Activated naive CD4-positive, alpha-beta T cell treated with anti-CD3 and anti-CD28 coated beads, Interleukin-2, amount 50 U/mL, for 24 hours (primary cell): ENCODE data around the gene PWWP2A.
"Not testable (repeated sequence)": the region's sequence is repeated elsewhere in the genome, so short reads cannot be mapped to it uniquely, and the experiment has no call there.

Source experiments
- H3K27ac Mint-ChIP-seq: one replicate; pipeline ENCODE4 v1.8.0; 2021; ENCODE audit warnings: mild to moderate bottlenecking, mixed read lengths
- H3K27me3 Mint-ChIP-seq: one replicate; pipeline ENCODE4 v1.8.0; 2021; ENCODE audit warnings: mixed read lengths
- H3K36me3 Mint-ChIP-seq: one replicate; pipeline ENCODE4 v1.8.0; 2021; ENCODE audit warnings: mixed read lengths
- H3K4me1 Mint-ChIP-seq: one replicate; pipeline ENCODE4 v1.8.0; 2021; ENCODE audit warnings: mixed read lengths
- H3K4me3 Mint-ChIP-seq: one replicate; pipeline ENCODE4 v1.8.0; 2021; ENCODE audit warnings: mild to moderate bottlenecking, mixed read lengths
- H3K9me3 Mint-ChIP-seq: one replicate; pipeline ENCODE4 v1.8.0; 2021; ENCODE audit warnings: mixed read lengths

The PWWP2A gene

GRCh38 chr5:160092960-160093707 lies 26.1 kb downstream of the PWWP2A start:
- Mint-ChIP-seq H3K4me1 (peaks cover 18% of the 10 kb centered on the region), H3K27me3 (no peaks in the 10 kb centered on the region), H3K27ac (no peak overlapping the region), H3K4me3 (no peak overlapping the region), H3K36me3 (peaks cover 30% of the 10 kb centered on the region), H3K9me3 (no peaks in the 10 kb centered on the region)

GRCh38 chr5:160092514-160092913 lies 26.7 kb downstream of the PWWP2A start:
- H3K4me1 Mint-ChIP-seq = peaks cover 18% of the 10 kb centered on the region
- H3K9me3 Mint-ChIP-seq = no peaks in the 10 kb centered on the region
- no peak overlapping the region for H3K27ac Mint-ChIP-seq
- H3K36me3 Mint-ChIP-seq = peaks cover 27% of the 10 kb centered on the region
- no peaks in the 10 kb centered on the region for H3K27me3 Mint-ChIP-seq
- H3K4me3 Mint-ChIP-seq = no peak overlapping the region

GRCh38 chr5:160090059-160090458 lies 29.2 kb downstream of the PWWP2A start:
- Mint-ChIP-seq H3K9me3 (no peaks in the 10 kb centered on the region), H3K4me3 (no peak overlapping the region), H3K27ac (no peak overlapping the region), H3K36me3 (peaks cover 26% of the 10 kb centered on the region), H3K27me3 (no peaks in the 10 kb centered on the region), H3K4me1 (peaks cover 18% of the 10 kb centered on the region)

- H3K4me3 Mint-ChIP-seq = no peak overlapping the region
- no peaks in the 10 kb centered on the region for H3K9me3 Mint-ChIP-seq
- H3K36me3 Mint-ChIP-seq = peaks cover 26% of the 10 kb centered on the region
- H3K27ac Mint-ChIP-seq = no peak overlapping the region
- H3K27me3 Mint-ChIP-seq = no peaks in the 10 kb centered on the region
- peaks cover 18% of the 10 kb centered on the region for H3K4me1 Mint-ChIP-seq
Observed at GRCh38 chr5:160089531-160089930, 29.7 kb downstream of the PWWP2A start.

GRCh38 chr5:160088805-160089204 lies 30.4 kb downstream of the PWWP2A start:
- H3K9me3 Mint-ChIP-seq = no peaks in the 10 kb centered on the region
- H3K27ac Mint-ChIP-seq = no peak overlapping the region
- peaks cover 20% of the 10 kb centered on the region for H3K36me3 Mint-ChIP-seq
- H3K4me3 Mint-ChIP-seq = no peak overlapping the region
- no peaks in the 10 kb centered on the region for H3K27me3 Mint-ChIP-seq
- H3K4me1 Mint-ChIP-seq = peaks cover 13% of the 10 kb centered on the region

GRCh38 chr5:160087199-160087598 lies 32.1 kb downstream of the PWWP2A start:
- Mint-ChIP-seq H3K4me1 (peaks cover 6% of the 10 kb centered on the region), H3K4me3 (no peak overlapping the region), H3K27me3 (no peaks in the 10 kb centered on the region), H3K27ac (no peak overlapping the region), H3K36me3 (peaks cover 10% of the 10 kb centered on the region), H3K9me3 (no peaks in the 10 kb centered on the region)

- Mint-ChIP-seq H3K4me1 (no peaks in the 10 kb centered on the region), H3K4me3 (no peak overlapping the region), H3K27ac (no peak overlapping the region), H3K36me3 (peaks cover 1% of the 10 kb centered on the region), H3K9me3 (no peaks in the 10 kb centered on the region), H3K27me3 (no peaks in the 10 kb centered on the region)
Observed at GRCh38 chr5:160084144-160084543, 35.1 kb downstream of the PWWP2A start.

- Mint-ChIP-seq H3K27ac (no peak overlapping the region), H3K9me3 (no peaks in the 10 kb centered on the region), H3K4me1 (peaks cover under 1% of the 10 kb centered on the region), H3K4me3 (no peak overlapping the region), H3K27me3 (no peaks in the 10 kb centered on the region), H3K36me3 (peaks cover 3% of the 10 kb centered on the region)
Observed at GRCh38 chr5:160083501-160083900, 35.7 kb downstream of the PWWP2A start.

GRCh38 chr5:160082614-160083500 lies 36.4 kb downstream of the PWWP2A start:
- H3K4me3 Mint-ChIP-seq = no peak overlapping the region
- H3K4me1 Mint-ChIP-seq = peaks cover 3% of the 10 kb centered on the region
- H3K27me3 Mint-ChIP-seq = no peaks in the 10 kb centered on the region
- no peaks in the 10 kb centered on the region for H3K9me3 Mint-ChIP-seq
- peaks cover 6% of the 10 kb centered on the region for H3K36me3 Mint-ChIP-seq
- no peak overlapping the region for H3K27ac Mint-ChIP-seq

GRCh38 chr5:160081495-160081894 lies 37.8 kb downstream of the PWWP2A start:
- H3K27me3 Mint-ChIP-seq = no peaks in the 10 kb centered on the region
- no peak overlapping the region for H3K4me3 Mint-ChIP-seq
- H3K27ac Mint-ChIP-seq = no peak overlapping the region
- peaks cover 6% of the 10 kb centered on the region for H3K36me3 Mint-ChIP-seq
- H3K9me3 Mint-ChIP-seq = no peaks in the 10 kb centered on the region
- H3K4me1 Mint-ChIP-seq = peaks cover 3% of the 10 kb centered on the region

GRCh38 chr5:160079753-160080152 lies 39.5 kb downstream of the PWWP2A start:
- H3K36me3 Mint-ChIP-seq = peaks cover 6% of the 10 kb centered on the region
- no peak overlapping the region for H3K4me3 Mint-ChIP-seq
- H3K9me3 Mint-ChIP-seq = no peaks in the 10 kb centered on the region
- no peaks in the 10 kb centered on the region for H3K27me3 Mint-ChIP-seq
- no peak overlapping the region for H3K27ac Mint-ChIP-seq
- peaks cover 3% of the 10 kb centered on the region for H3K4me1 Mint-ChIP-seq

- no peak overlapping the region for H3K27ac Mint-ChIP-seq
- H3K4me1 Mint-ChIP-seq = peaks cover 6% of the 10 kb centered on the region
- no peaks in the 10 kb centered on the region for H3K9me3 Mint-ChIP-seq
- H3K4me3 Mint-ChIP-seq = no peak overlapping the region
- no peaks in the 10 kb centered on the region for H3K27me3 Mint-ChIP-seq
- H3K36me3 Mint-ChIP-seq = peaks cover 6% of the 10 kb centered on the region
Observed at GRCh38 chr5:160076997-160077396, 42.3 kb downstream of the PWWP2A start.

GRCh38 chr5:160075073-160075472 lies 44.2 kb downstream of the PWWP2A start:
- H3K4me3 Mint-ChIP-seq = no peak overlapping the region
- peaks cover 6% of the 10 kb centered on the region for H3K36me3 Mint-ChIP-seq
- H3K27me3 Mint-ChIP-seq = no peaks in the 10 kb centered on the region
- peaks cover 10% of the 10 kb centered on the region for H3K4me1 Mint-ChIP-seq
- H3K9me3 Mint-ChIP-seq = no peaks in the 10 kb centered on the region
- H3K27ac Mint-ChIP-seq = no peak overlapping the region

- Mint-ChIP-seq H3K9me3 (no peaks in the 10 kb centered on the region), H3K4me3 (no peak overlapping the region), H3K27me3 (no peaks in the 10 kb centered on the region), H3K4me1 (peaks cover 7% of the 10 kb centered on the region), H3K36me3 (no peaks in the 10 kb centered on the region), H3K27ac (peak overlapping the region; percentile 68)
Observed at GRCh38 chr5:160071916-160072315, 47.3 kb downstream of the PWWP2A start.

- no peak overlapping the region for H3K4me3 Mint-ChIP-seq
Observed at GRCh38 chr5:160071516-160071915, 47.7 kb downstream of the PWWP2A start.

GRCh38 chr5:160069120-160069519 lies 50.1 kb downstream of the PWWP2A start:
- not testable (repeated sequence) for H3K4me1 Mint-ChIP-seq, H3K27ac Mint-ChIP-seq, H3K9me3 Mint-ChIP-seq, H3K4me3 Mint-ChIP-seq, H3K36me3 Mint-ChIP-seq, H3K27me3 Mint-ChIP-seq

More at GRCh38 chr5:160071516-160071915, 47.7 kb downstream of the PWWP2A start:
- Mint-ChIP-seq H3K4me1 (peaks cover 7% of the 10 kb centered on the region), H3K27ac (peak overlapping the region; percentile 68), H3K9me3 (no peaks in the 10 kb centered on the region), H3K36me3 (no peaks in the 10 kb centered on the region), H3K27me3 (no peaks in the 10 kb centered on the region)
